H1 (cell line): ENCODE measurements around the gene KNCN. TPM values are rescaled to one million over a fixed set of nuclear protein-coding genes. Genes with fewer than 3 reads are reported as not detected.

Experiments
- CTCF ChIA-PET: fragments of 300-600 bp; sonication (Branson Sonifier 250); formaldehyde crosslinking; loops from one replicate; lab custom pipeline; 2021; ENCODE audit not compliant: partially characterized antibody; lab: Charles Lee
- POLR2A ChIA-PET: fragments of 300-600 bp; sonication (Branson Sonifier 250); formaldehyde crosslinking; loops from one replicate; lab custom pipeline; 2021; ENCODE audit warnings: inconsistent platforms; ENCODE audit not compliant: partially characterized antibody; lab: Charles Lee
- DNase-seq, 2 experiments: peaks; one replicate each; pipeline versions ENCODE4 v3.0.0 to v3.0.0-alpha.2; 2010 to 2022; ENCODE audit warnings: low spot score in 2 of 2, low read depth in 1 of 2, mixed read lengths in 1 of 2
- FAIRE-seq: peaks from 2 replicates; lab custom pipeline; 2011; peaks lifted over from hg19 to GRCh38; lab: Jason Lieb, UNC
- H2AFZ ChIP-seq: 2 replicates; pipeline ENCODE4 v1.8.1; 2012; ENCODE audit warnings: low read length, inconsistent platforms
- H2AK5ac ChIP-seq: 2 replicates; pipeline ENCODE4 v1.6.1; 2013; ENCODE audit warnings: low read depth, low read length
- H2BK120ac ChIP-seq: replicated peaks from 2 replicates; pipeline ENCODE3; 2013; ENCODE audit warnings: low read depth, low read length, inconsistent platforms
- H2BK12ac ChIP-seq: 2 replicates; pipeline ENCODE4 v1.6.1; 2013; ENCODE audit warnings: low read depth, low read length
- H2BK15ac ChIP-seq: 2 replicates; pipeline ENCODE4 v1.6.1; 2013; ENCODE audit warnings: low read length
- H2BK20ac ChIP-seq: 2 replicates; pipeline ENCODE4 v1.6.1; 2013; ENCODE audit warnings: low read length
- H2BK5ac ChIP-seq: 2 replicates; pipeline ENCODE4 v1.6.1; 2013; ENCODE audit warnings: low read depth, low read length
- H3K14ac ChIP-seq: 2 replicates; pipeline ENCODE4 v1.6.1; 2013; ENCODE audit warnings: inconsistent platforms; ENCODE audit not compliant: insufficient read length
- H3K18ac ChIP-seq: 2 replicates; pipeline ENCODE4 v1.6.1; 2013; ENCODE audit warnings: low read length; ENCODE audit errors: extremely low read depth
- H3K23ac ChIP-seq: 2 replicates; pipeline ENCODE4 v1.6.1; 2013; ENCODE audit warnings: inconsistent platforms; ENCODE audit not compliant: insufficient read length
- H3K23me2 ChIP-seq: 2 replicates; pipeline ENCODE4 v1.6.1; 2013; ENCODE audit warnings: low read depth, low read length
- H3K27ac ChIP-seq: 2 replicates; pipeline ENCODE4 v1.6.1; 2011; ENCODE audit warnings: low read depth, low read length, inconsistent platforms
- H3K27me3 ChIP-seq, 4 experiments: replicated peaks in 1 of 4; 1 replicate in 1 of 4; 2 replicates in 3 of 4; pipeline versions ENCODE4 v1.6.1 to v1.8.1; 2011 to 2013; ENCODE audit warnings: low read length in 3 of 4, mild to moderate bottlenecking in 3 of 4, inconsistent platforms in 2 of 4, mixed read lengths in 2 of 4, moderate library complexity in 1 of 4; ENCODE audit not compliant: control insufficient read depth in 3 of 4, insufficient read depth in 3 of 4; ENCODE audit errors: extremely low read depth in 1 of 4
- H3K36me3 ChIP-seq, 4 experiments: 2 replicates each; pipeline versions ENCODE4 v1.6.1 to v1.8.1; 2011 to 2013; ENCODE audit warnings: mild to moderate bottlenecking in 4 of 4, low read length in 3 of 4, moderate library complexity in 2 of 4, control low read depth in 1 of 4, inconsistent platforms in 1 of 4; ENCODE audit not compliant: insufficient read depth in 4 of 4, control insufficient read depth in 2 of 4
- H3K4ac ChIP-seq: replicated peaks from 2 replicates; pipeline ENCODE3; 2013; ENCODE audit warnings: low read length, low read depth, mixed read lengths, inconsistent platforms; ENCODE audit not compliant: insufficient read length
- H3K4me1 ChIP-seq, 4 experiments: replicated peaks in 1 of 4; 1 replicate in 1 of 4; 2 replicates in 3 of 4; pipeline versions ENCODE4 v1.6.1 to v1.8.1; 2011 to 2013; ENCODE audit warnings: low read length in 3 of 4, inconsistent platforms in 2 of 4, mixed read lengths in 1 of 4; ENCODE audit not compliant: insufficient read depth in 4 of 4, control insufficient read depth in 3 of 4
- H3K4me2 ChIP-seq, 2 experiments: 2 replicates each; pipeline versions ENCODE4 v1.6.1 to v1.8.1; 2011 to 2013; ENCODE audit warnings: low read depth in 2 of 2, low read length in 2 of 2, control low read depth in 1 of 2, inconsistent platforms in 1 of 2, mild to moderate bottlenecking in 1 of 2; ENCODE audit not compliant: insufficient read depth in 1 of 2
- H3K4me3 ChIP-seq, 4 experiments: fragments of 200-600, 300-600 bp in 1 of 4; sonication (generic), shearing (Covaris generic), sonication (Bioruptor Twin) in 1 of 4; 2 replicates each; pipeline versions ENCODE4 v1.5.1 to v1.8.1; 2011 to 2016; ENCODE audit warnings: low read length in 4 of 4, low read depth in 3 of 4, control low read depth in 2 of 4, inconsistent platforms in 2 of 4, mild to moderate bottlenecking in 2 of 4, mixed read lengths in 1 of 4, moderate library complexity in 1 of 4; ENCODE audit not compliant: insufficient read depth in 2 of 4; ENCODE audit errors: extremely low read depth in 1 of 4
- H3K56ac ChIP-seq: replicated peaks from 2 replicates; pipeline ENCODE3; 2013; ENCODE audit warnings: low read depth, mild to moderate bottlenecking, mixed read lengths, low read length, inconsistent platforms; ENCODE audit not compliant: insufficient read length
- H3K79me1 ChIP-seq: 2 replicates; pipeline ENCODE4 v1.6.1; 2013; ENCODE audit warnings: low read depth, low read length, control low read depth
- H3K79me2 ChIP-seq, 2 experiments: 2 replicates each; pipeline versions ENCODE4 v1.6.1 to v1.8.1; 2012 to 2013; ENCODE audit warnings: low read length in 2 of 2, mild to moderate bottlenecking in 2 of 2, inconsistent platforms in 1 of 2; ENCODE audit not compliant: insufficient read depth in 2 of 2, control insufficient read depth in 1 of 2
- H3K9ac ChIP-seq, 4 experiments: replicated peaks in 1 of 4; 1 replicate in 1 of 4; 2 replicates in 3 of 4; pipeline versions ENCODE4 v1.6.1 to v1.8.1; 2011 to 2013; ENCODE audit warnings: low read depth in 3 of 4, low read length in 3 of 4, control low read depth in 2 of 4, mild to moderate bottlenecking in 2 of 4, moderate library complexity in 2 of 4, inconsistent platforms in 1 of 4; ENCODE audit errors: extremely low read depth in 1 of 4
- H3K9me3 ChIP-seq, 2 experiments: 2 replicates each; pipeline versions ENCODE4 v1.6.1 to v1.8.1; 2012 to 2013; ENCODE audit warnings: mild to moderate bottlenecking in 2 of 2, moderate library complexity in 2 of 2, control low read depth in 1 of 2, inconsistent platforms in 1 of 2, low read depth in 1 of 2, low read length in 1 of 2, mixed read lengths in 1 of 2; ENCODE audit not compliant: insufficient read depth in 2 of 2
- H4K20me1 ChIP-seq, 2 experiments: replicated peaks in 1 of 2; 2 replicates each; pipeline versions ENCODE3 to v1.8.1; 2011 to 2013; ENCODE audit warnings: inconsistent platforms in 2 of 2, low read length in 2 of 2, mild to moderate bottlenecking in 1 of 2; ENCODE audit not compliant: insufficient read depth in 2 of 2, control insufficient read depth in 1 of 2
- H4K5ac ChIP-seq: 2 replicates; pipeline ENCODE4 v1.6.1; 2013; ENCODE audit warnings: low read length, low read depth, mixed read lengths, inconsistent platforms; ENCODE audit not compliant: insufficient read length
- H4K8ac ChIP-seq: 2 replicates; pipeline ENCODE4 v1.8.0; 2013; ENCODE audit warnings: mild to moderate bottlenecking, moderate library complexity, low read length, inconsistent platforms; ENCODE audit not compliant: insufficient read depth; ENCODE audit errors: extremely low read depth
- H4K91ac ChIP-seq: replicated peaks from 2 replicates; pipeline ENCODE3; 2013; ENCODE audit warnings: low read length, mixed read lengths, inconsistent platforms; ENCODE audit not compliant: insufficient read length
- GABPA ChIP-seq: IDR thresholded peaks from 2 replicates; pipeline ENCODE4 v1.6.1; 2011; ENCODE audit warnings: mild to moderate bottlenecking, low read length, moderate library complexity, borderline replicate concordance; ENCODE audit not compliant: insufficient read depth
- KDM4A ChIP-seq: IDR thresholded peaks from one replicate; pipeline ENCODE4 v1.7.1; 2012; ENCODE audit warnings: low read depth, mild to moderate bottlenecking, moderate library complexity, low read length, inconsistent platforms; ENCODE audit not compliant: severe bottlenecking
- NANOG ChIP-seq: IDR thresholded peaks from 2 replicates; pipeline ENCODE4 v1.6.1; 2011; ENCODE audit warnings: low read length, low read depth, mild to moderate bottlenecking, inconsistent platforms; ENCODE audit not compliant: insufficient read depth, poor library complexity, severe bottlenecking
- SAP30 ChIP-seq: fragments of 300-600 bp; sonication (generic); IDR thresholded peaks from 2 replicates; pipeline ENCODE4 v1.7.1; 2012; ENCODE audit warnings: low read length, moderate library complexity, mild to moderate bottlenecking, inconsistent platforms; ENCODE audit not compliant: insufficient read depth, insufficient replicate concordance
- TBP ChIP-seq: IDR thresholded peaks from 2 replicates; pipeline ENCODE4 v1.6.1; 2011; ENCODE audit warnings: low read depth, low read length, improper control_type of control experiment
- YY1 ChIP-seq: IDR thresholded peaks from 2 replicates; pipeline ENCODE4 v1.6.1; 2011; ENCODE audit warnings: low read depth, mild to moderate bottlenecking, low read length
- WGBS, 2 experiments: shearing (Covaris generic) in 1 of 2; methylation state at CpG; one replicate each; pipeline versions ENCODE4 v1.1.6 to v1.1.7; 2013 to 2015; ENCODE audit warnings: low lambda C conversion rate in 2 of 2, mixed read lengths in 2 of 2, inconsistent platforms in 1 of 2, low coverage in 1 of 2, missing lambda C conversion rate in 1 of 2; ENCODE audit not compliant: insufficient replicate concordance in 2 of 2, insufficient coverage in 1 of 2, insufficient read length in 1 of 2; ENCODE audit errors: extremely low coverage in 1 of 2, missing lambda C conversion rate in 1 of 2; 5-methylcytosine and 5-hydroxymethylcytosine counted together
- polyA plus RNA-seq, 7 experiments: library from polyadenylated mRNA; depleted of rRNA in 3 of 7; stranded (reverse) in 5 of 7; unstranded in 2 of 7; fragments of >200 nt in 5 of 7; fragments of 200-250 nt in 2 of 7; gene quantifications; 1 replicate in 5 of 7; 2 replicates in 1 of 7; 4 replicates in 1 of 7; pipeline versions ENCODE4 v1.2.1 to v1.2.3, GENCODE V29; 2011 to 2013; ENCODE audit warnings: missing spikeins in 2 of 7, mixed read lengths in 2 of 7
- total RNA-seq: library from RNA; stranded (reverse); fragmentation: NEBNext Ultra II Directional; extraction: Animal tissue kit (Norgen Biotek cat#: 25700); gene quantifications from 2 replicates; pipeline ENCODE4 v1.2.1, GENCODE V29; 2021
- TF ChIP-seq, protein P1 (sequence below): IDR thresholded peaks from 2 replicates; pipeline ENCODE4 v1.6.1; 2011; ENCODE audit warnings: low read depth, mild to moderate bottlenecking, low read length; ENCODE audit not compliant: insufficient read depth

The KNCN gene
- total and polyA plus RNA-seq, 2 of the 8 experiments (the other 6 are each of a cell fraction or from before 2014, with no cell fraction given), result not detected

DNA sequence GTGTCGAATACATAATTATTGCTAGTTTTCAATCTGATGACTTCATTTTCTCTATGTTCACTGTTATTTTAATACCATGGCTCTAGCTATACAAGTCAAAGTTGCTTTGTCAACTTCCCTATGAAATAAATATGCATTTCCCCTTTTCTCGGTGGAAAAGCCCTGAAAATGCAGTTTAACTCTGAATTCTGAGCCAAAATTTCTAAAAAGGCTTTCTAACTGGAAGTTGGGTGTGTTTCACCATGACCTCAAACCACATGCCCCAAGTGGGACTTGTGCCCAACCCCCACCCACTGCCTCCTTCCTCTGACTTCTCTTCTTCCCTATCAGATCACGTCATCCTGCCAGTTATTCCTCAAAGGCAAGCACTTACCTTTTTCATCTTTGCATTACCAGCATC is 43.7 kb upstream of the KNCN start:
- Histone ChIP-seq H3K27me3 (no peaks in the 10 kb centered on the region), H3K4ac (no peak overlapping the region), H2BK12ac (no peak overlapping the region), H3K23me2 (no peaks in the 10 kb centered on the region; the same call in 1 of the 2 replicates), H3K36me3 (no peaks in the 10 kb centered on the region; a peak in 2 of 8 replicates), H4K20me1 (no peaks in the 10 kb centered on the region), H3K27ac (no peak overlapping the region), H3K9ac (no peak overlapping the region), H2BK120ac (no peak overlapping the region), H3K4me3 (no peak overlapping the region), H3K4me1 (no peaks in the 10 kb centered on the region), H2BK20ac (no peak overlapping the region), H4K8ac (no peak overlapping the region), H3K79me2 (no peaks in the 10 kb centered on the region), H4K5ac (no peak overlapping the region), H2BK15ac (no peak overlapping the region), H2BK5ac (no peak overlapping the region), H3K56ac (no peak overlapping the region), H3K23ac (no peak overlapping the region), H3K79me1 (no peaks in the 10 kb centered on the region; the same call in 1 of the 2 replicates), H2AFZ (no peak overlapping the region), H3K9me3 (no peaks in the 10 kb centered on the region), H3K14ac (no peak overlapping the region), H4K91ac (no peak overlapping the region), H3K4me2 (no peak overlapping the region), H2AK5ac (no peak overlapping the region), H3K18ac (no peak overlapping the region)
- no peak for FAIRE-seq
- ChIA-PET POLR2A (interaction anchor here (2.6 kb wide), 1 partner anchor 10 kb away, joined by 7 read pairs; the partner anchor contains the start of gene MKNK1), CTCF (interaction anchor here (1.2 to 1.8 kb wide), 2 partner anchors 11 to 47 kb away, joined by 3 to 4 read pairs; no protein-coding TSS in a partner anchor)
- DNase-seq, result no peak
- TF ChIP-seq, protein P1, sequence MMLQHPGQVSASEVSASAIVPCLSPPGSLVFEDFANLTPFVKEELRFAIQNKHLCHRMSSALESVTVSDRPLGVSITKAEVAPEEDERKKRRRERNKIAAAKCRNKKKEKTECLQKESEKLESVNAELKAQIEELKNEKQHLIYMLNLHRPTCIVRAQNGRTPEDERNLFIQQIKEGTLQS, result no peak
- TF ChIP-seq KDM4A (no peak), SAP30 (no peak), NANOG (no peak), GABPA (no peak), TBP (no peak), YY1 (no peak)
- 86% methylated on average over 3 of the region's 3 CpGs; no CpG with 5 or more reads in 1 of the 2 experiments for WGBS, 2 experiments
